GM12878 (cell line): ENCODE measurements around the gene RAB37. TPM values are rescaled to one million over a fixed set of nuclear protein-coding genes. Genes with fewer than 3 reads are reported as not detected.

Source experiments
- ATAC-seq: fragments of 200-7000 bp; cut with Tn5 transposase; 3 replicates; pipeline ENCODE4 v1.9.1; 2020; ENCODE audit warnings: mild to moderate bottlenecking, moderate library complexity
- BruUV-seq: library from RNA; stranded (reverse); fragments of 400-500 nt; replicated peaks from 2 replicates; lab custom pipeline; 2021; lab: Mats Ljungman, UMichigan
- CTCF ChIA-PET: fragments of 300-600 bp; sonication (Branson Sonifier 250); formaldehyde crosslinking; extraction: SDS; loops from one replicate; lab custom pipeline; 2021; ENCODE audit warnings: inconsistent platforms; lab: Yijun Ruan, JAX
- POLR2A ChIA-PET: fragments of 350-600 bp; formaldehyde crosslinking; extraction: SDS; loops from one replicate; lab custom pipeline; 2021; ENCODE audit warnings: inconsistent platforms; lab: Charles Lee
- RAD21 ChIA-PET: fragments of 300-600 bp; sonication (Branson Sonifier 250); formaldehyde crosslinking; loops from one replicate; lab custom pipeline; 2023; ENCODE audit warnings: antibody characterized with exemption; ENCODE audit not compliant: unreplicated experiment; lab: Charles Lee
- SMC1A ChIA-PET: fragments of 300-600 bp; sonication (Branson Sonifier 250); formaldehyde crosslinking; loops from one replicate; lab custom pipeline; 2023; ENCODE audit not compliant: unreplicated experiment, uncharacterized antibody; lab: Charles Lee
- DNase-seq: peaks from one replicate; pipeline ENCODE4 v3.0.0-alpha.2; 2011; ENCODE audit warnings: low read depth, low spot score
- FAIRE-seq: peaks from 3 replicates; lab custom pipeline; 2011; peaks lifted over from hg19 to GRCh38; lab: Jason Lieb, UNC
- H2AFZ ChIP-seq: 2 replicates; pipeline ENCODE4 v1.6.0; 2011; ENCODE audit warnings: low read depth, low read length, control low read depth; ENCODE audit not compliant: control insufficient read depth
- H3K27ac ChIP-seq: 2 replicates; pipeline ENCODE4 v1.5.1; 2011; ENCODE audit warnings: control low read depth; ENCODE audit not compliant: control insufficient read depth, insufficient read depth
- H3K27me3 ChIP-seq, 2 experiments: replicated peaks in 1 of 2; 2 replicates each; pipeline versions ENCODE4 v1.6.0 to v1.6.1; 2011; ENCODE audit warnings: low read length in 1 of 2; ENCODE audit not compliant: control insufficient read depth in 2 of 2, insufficient read depth in 2 of 2
- H3K36me3 ChIP-seq, 2 experiments: 2 replicates each; pipeline ENCODE4 v1.5.1; 2011; ENCODE audit warnings: low read length in 1 of 2; ENCODE audit not compliant: control insufficient read depth in 2 of 2, insufficient read depth in 2 of 2
- H3K4me1 ChIP-seq: 2 replicates; pipeline ENCODE4 v1.6.1; 2011; ENCODE audit warnings: mild to moderate bottlenecking, low read length, moderate library complexity, mixed read lengths; ENCODE audit not compliant: control insufficient read depth, insufficient read depth
- H3K4me2 ChIP-seq: 2 replicates; pipeline ENCODE4 v1.6.0; 2011; ENCODE audit warnings: control low read depth; ENCODE audit not compliant: control insufficient read depth, insufficient read depth
- H3K4me3 ChIP-seq: fragments of 200-600 bp; sonication (generic); 2 replicates; pipeline ENCODE4 v1.5.1; 2016
- H3K79me2 ChIP-seq: 2 replicates; pipeline ENCODE4 v1.6.0; 2011; ENCODE audit warnings: low read length; ENCODE audit not compliant: control insufficient read depth, insufficient read depth
- H3K9ac ChIP-seq: 2 replicates; pipeline ENCODE4 v1.8.0; 2011; ENCODE audit warnings: low read length, control low read depth, mixed read lengths; ENCODE audit not compliant: control insufficient read depth, insufficient read depth
- H3K9me3 ChIP-seq: replicated peaks from 3 replicates; pipeline ENCODE4 v1.5.1; 2011; ENCODE audit warnings: mild to moderate bottlenecking, low read length; ENCODE audit not compliant: control insufficient read depth, insufficient read depth
- H4K20me1 ChIP-seq: 2 replicates; pipeline ENCODE4 v1.6.0; 2011; ENCODE audit not compliant: control insufficient read depth, insufficient read depth
- CBX5 ChIP-seq: sonication (generic); IDR thresholded peaks from 2 replicates; pipeline ENCODE4 v1.6.1; 2016; ENCODE audit warnings: low read depth, moderate library complexity, mild to moderate bottlenecking, inconsistent platforms
- ESRRA ChIP-seq: IDR thresholded peaks from 2 replicates; pipeline ENCODE4 v1.6.1; 2012; ENCODE audit warnings: mild to moderate bottlenecking, low read length, improper control_type of control experiment
- FOXM1 ChIP-seq: IDR thresholded peaks from 2 replicates; pipeline ENCODE4 v1.6.1; 2012; ENCODE audit warnings: low read depth, mild to moderate bottlenecking, inconsistent platforms, low read length, moderate library complexity
- HSF1 ChIP-seq: fragments of 150-350 bp; IDR thresholded peaks from 2 replicates; pipeline ENCODE4 v1.6.1; 2014; ENCODE audit warnings: mild to moderate bottlenecking, low read depth, low read length
- RCOR1 ChIP-seq: conservative IDR thresholded peaks from 2 replicates; pipeline ENCODE4 v1.6.1; 2012; ENCODE audit warnings: low read depth, low read length, improper control_type of control experiment
- WGBS: methylation state at CpG from one replicate; pipeline ENCODE4 v1.1.6; 2016; ENCODE audit warnings: low lambda C conversion rate; ENCODE audit not compliant: insufficient replicate concordance, insufficient coverage; ENCODE audit errors: missing lambda C conversion rate; 5-methylcytosine and 5-hydroxymethylcytosine counted together
- in situ Hi-C: fragments of 300-500 bp; cut with MboI; formaldehyde crosslinking; loops from 9 replicates; pipeline ENCODE4 v1.14.3; 2018; ENCODE audit warnings: mixed read lengths
- intact Hi-C: fragments of 100-400 bp; cut with micrococcal nuclease; formaldehyde crosslinking; loops from one replicate; pipeline ENCODE4 v1.14.2; 2022; ENCODE audit not compliant: unreplicated experiment
- polyA plus RNA-seq, 11 experiments: library from polyadenylated mRNA; depleted of rRNA in 4 of 11; unstranded in 6 of 11; stranded (reverse) in 5 of 11; fragments of >200 nt; fragmentation: Nextera tagmentation in 4 of 11; fragmentation: Illumina TruSeq in 1 of 11; extraction: Ambion mirVana in 4 of 11; extraction: Trizol in 1 of 11; gene quantifications; 1 replicate in 1 of 11; 2 replicates in 10 of 11; pipeline versions ENCODE4 v1.2.1 to v1.2.3, GENCODE V29; 2011 to 2016; ENCODE audit warnings: inconsistent platforms in 2 of 11, missing spikeins in 2 of 11, low read depth in 1 of 11
- total RNA-seq, 4 experiments: library from RNA; depleted of rRNA in 3 of 4; stranded (reverse); fragments of >200 nt in 3 of 4; fragmentation: Illumina TruSeq in 1 of 4; extraction: Trizol in 1 of 4; gene quantifications; 2 replicates each; pipeline versions ENCODE4 v1.2.1 to v1.2.3, GENCODE V29; 2013 to 2021
- TF ChIP-seq, protein P1 (sequence below): fragments of 450-650 bp; IDR thresholded peaks from 2 replicates; pipeline ENCODE4 v1.6.1; 2017; ENCODE audit warnings: borderline replicate concordance
- TF ChIP-seq, protein P2 (sequence below): IDR thresholded peaks from 2 replicates; pipeline ENCODE4 v1.6.1; 2012; ENCODE audit warnings: low read depth, low read length, improper control_type of control experiment

Gene RAB37
- total and polyA plus RNA-seq, 10 of the 15 experiments (the other 5 are each of a cell fraction or from before 2014, with no cell fraction given), result 0.48 to 5.6 (median 1.7) TPM

- Histone ChIP-seq H3K4me2 (no peak overlapping the region), H2AFZ (no peak overlapping the region), H3K27ac (no peak overlapping the region), H3K36me3 (no peaks in the 10 kb centered on the region), H3K4me3 (no peak overlapping the region), H4K20me1 (no peaks in the 10 kb centered on the region), H3K79me2 (no peaks in the 10 kb centered on the region), H3K27me3 (no peaks in the 10 kb centered on the region), H3K9ac (no peak overlapping the region), H3K4me1 (peaks cover 11% of the 10 kb centered on the region), H3K9me3 (no peaks in the 10 kb centered on the region; the same call in 2 of the 3 replicates)
- no TSS peak for BruUV-seq
- ChIA-PET RAD21 (no interaction called here), POLR2A (no interaction called here), SMC1A (no interaction called here), CTCF (interaction anchor here (1.4 kb wide), 1 partner anchor 72 kb away, joined by 3 read pairs; no protein-coding TSS in a partner anchor)
- no peak for FAIRE-seq
- intact Hi-C loops (no loop called here), in situ Hi-C loops (no loop called here)
- ATAC-seq, result no peak
- TF ChIP-seq RCOR1 (no peak), ESRRA (no peak), FOXM1 (no peak), HSF1 (no peak)
- DNase-seq, result no peak
- 17% methylated on average over 3 of the region's 3 CpGs for WGBS
Measured at GRCh38 chr17:74728702-74729075, 8.4 kb upstream of the RAB37 start.

DNA sequence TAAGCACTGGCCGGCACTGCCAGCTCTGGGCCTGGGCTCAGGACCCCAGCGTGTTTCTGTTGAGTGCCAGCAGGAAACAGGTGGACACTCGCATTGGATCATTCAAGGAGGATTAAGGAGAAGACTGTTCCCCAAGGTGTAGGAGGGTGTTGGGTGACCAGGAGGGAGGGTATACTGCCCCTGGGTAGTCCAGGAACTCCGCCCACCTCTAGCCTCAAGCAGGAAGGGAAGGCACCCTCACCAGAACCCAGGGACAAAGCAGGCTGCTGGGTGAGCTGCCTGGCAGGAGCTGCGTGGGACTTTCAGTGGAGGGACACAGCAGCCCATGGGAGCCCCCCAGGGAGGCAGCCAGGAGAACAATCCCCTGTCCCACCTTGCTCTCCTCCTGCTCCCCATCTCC lies 7.7 kb upstream of the RAB37 start:
- Histone ChIP-seq H3K27me3 (no peaks in the 10 kb centered on the region), H4K20me1 (no peaks in the 10 kb centered on the region), H3K36me3 (no peaks in the 10 kb centered on the region), H3K9me3 (no peaks in the 10 kb centered on the region; the same call in 2 of the 3 replicates), H3K9ac (no peak overlapping the region), H2AFZ (no peak overlapping the region), H3K4me2 (no peak overlapping the region), H3K79me2 (no peaks in the 10 kb centered on the region), H3K27ac (no peak overlapping the region)
- RAD21 ChIA-PET, result no interaction called here
- SMC1A ChIA-PET, result no interaction called here
- intact Hi-C loops, result no loop called here
- ATAC-seq (no peak), FAIRE-seq (no peak)
- WGBS, result 92% methylated on average over 5 of the region's 5 CpGs
- POLR2A ChIA-PET, result no interaction called here
- CTCF ChIA-PET, result interaction anchor here (1.4 kb wide), 1 partner anchor 72 kb away, joined by 3 read pairs; no protein-coding TSS in a partner anchor
- TF ChIP-seq, protein P1, sequence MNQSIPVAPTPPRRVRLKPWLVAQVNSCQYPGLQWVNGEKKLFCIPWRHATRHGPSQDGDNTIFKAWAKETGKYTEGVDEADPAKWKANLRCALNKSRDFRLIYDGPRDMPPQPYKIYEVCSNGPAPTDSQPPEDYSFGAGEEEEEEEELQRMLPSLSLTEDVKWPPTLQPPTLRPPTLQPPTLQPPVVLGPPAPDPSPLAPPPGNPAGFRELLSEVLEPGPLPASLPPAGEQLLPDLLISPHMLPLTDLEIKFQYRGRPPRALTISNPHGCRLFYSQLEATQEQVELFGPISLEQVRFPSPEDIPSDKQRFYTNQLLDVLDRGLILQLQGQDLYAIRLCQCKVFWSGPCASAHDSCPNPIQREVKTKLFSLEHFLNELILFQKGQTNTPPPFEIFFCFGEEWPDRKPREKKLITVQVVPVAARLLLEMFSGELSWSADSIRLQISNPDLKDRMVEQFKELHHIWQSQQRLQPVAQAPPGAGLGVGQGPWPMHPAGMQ, result no peak
- no peak for TF ChIP-seq CBX5
- TF ChIP-seq, protein P2, sequence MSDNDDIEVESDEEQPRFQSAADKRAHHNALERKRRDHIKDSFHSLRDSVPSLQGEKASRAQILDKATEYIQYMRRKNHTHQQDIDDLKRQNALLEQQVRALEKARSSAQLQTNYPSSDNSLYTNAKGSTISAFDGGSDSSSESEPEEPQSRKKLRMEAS, result no peak
- TF ChIP-seq, all 136 proteins: peak for 0
- BruUV-seq, result no TSS peak
- peaks cover 11% of the 10 kb centered on the region for H3K4me1 ChIP-seq
- no peak overlapping the region for H3K4me3 ChIP-seq
- no peak for DNase-seq
- in situ Hi-C loops, result no loop called here
